ENCODE measurements around the gene SGK2. TPM values are rescaled to one million over a fixed set of nuclear protein-coding genes. Genes with fewer than 3 reads are reported as not detected.

The SGK2 gene
- total and polyA plus RNA-seq, 2 of the 13 experiments (the other 11 are each of a cell fraction or from before 2014, with no cell fraction given): 6.2 to 29.4 TPM

DNA sequence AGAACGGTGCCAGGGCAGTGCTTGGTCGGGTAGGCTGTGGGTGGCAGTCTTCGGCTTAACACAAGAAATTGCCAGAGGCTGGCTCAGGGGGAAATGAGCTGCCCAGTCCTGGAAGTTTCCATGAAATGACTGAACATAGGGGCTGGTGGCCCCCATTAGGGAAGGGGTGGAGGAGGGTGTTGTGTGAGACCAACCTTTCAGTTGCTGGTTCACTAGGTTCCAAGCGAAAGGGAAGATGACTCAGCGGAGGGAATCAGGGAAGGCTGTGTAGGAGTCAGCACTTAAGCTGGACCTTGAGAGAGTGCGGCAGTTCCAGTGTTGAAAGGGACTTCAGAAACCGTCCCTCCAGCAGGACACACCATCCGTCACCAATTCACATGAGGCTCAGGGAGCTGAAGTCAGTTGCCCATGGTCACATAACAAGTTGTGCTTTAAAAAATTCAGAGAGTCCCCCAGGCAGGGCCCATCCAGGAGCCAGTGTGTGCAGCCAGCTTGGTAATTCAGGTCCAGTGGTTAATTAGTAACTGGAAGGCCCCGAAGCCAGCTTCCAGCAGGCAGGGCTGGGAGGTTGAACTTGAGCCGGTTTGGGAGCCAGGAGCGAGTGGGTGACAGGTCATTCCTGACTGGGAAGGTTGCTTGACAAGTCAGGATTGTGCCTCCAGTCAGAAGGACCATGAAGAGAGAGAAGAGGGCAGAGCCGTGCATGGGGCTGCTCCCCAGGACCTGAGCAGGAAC, at the start of gene SGK2 (continued):
- TF ChIP-seq MBNL3 (CRISPR knock-in tag; conservative IDR thresholded peaks at IDR 0.05) (no peak), THAP11 (CRISPR knock-in tag; IDR thresholded peaks at IDR 0.05) (peak; percentile 76), SP4 (CRISPR knock-in tag; IDR thresholded peaks at IDR 0.05) (peak; percentile 83), ZNF256 (CRISPR knock-in tag; conservative IDR thresholded peaks at IDR 0.05) (no peak; the same call in 1 of the 2 replicates), IKZF1 (IDR thresholded peaks at IDR 0.05) (no peak), HCFC1 (IDR thresholded peaks at IDR 0.05; ENCODE audit: low read depth, low read length) (no peak), ZNF772 (CRISPR knock-in tag; IDR thresholded peaks at IDR 0.05) (peak; percentile 96), ZNF431 (CRISPR knock-in tag; IDR thresholded peaks at IDR 0.05; ENCODE audit: borderline replicate concordance, low read depth) (peak; percentile 95), SALL2 (CRISPR knock-in tag; IDR thresholded peaks at IDR 0.05) (no peak; the same call in 1 of the 2 replicates), CBX5 (CRISPR knock-in tag; IDR thresholded peaks at IDR 0.05; ENCODE audit: borderline replicate concordance) (peak; percentile 17; the same call in 1 of the 2 replicates), ZNF773 (CRISPR knock-in tag; IDR thresholded peaks at IDR 0.05; ENCODE audit: borderline replicate concordance) (no peak), PRMT3 (CRISPR knock-in tag; IDR thresholded peaks at IDR 0.05; ENCODE audit: borderline replicate concordance, low read depth) (no peak), RNF2 (conservative IDR thresholded peaks at IDR 0.05; ENCODE audit: low read depth) (peak; percentile 16; the same call in 1 of the 2 replicates), ELF3 (CRISPR knock-in tag; IDR thresholded peaks at IDR 0.05) (peak; percentile 77; the same call in 1 of the 2 replicates)
- TF ChIP-seq, protein P1, sequence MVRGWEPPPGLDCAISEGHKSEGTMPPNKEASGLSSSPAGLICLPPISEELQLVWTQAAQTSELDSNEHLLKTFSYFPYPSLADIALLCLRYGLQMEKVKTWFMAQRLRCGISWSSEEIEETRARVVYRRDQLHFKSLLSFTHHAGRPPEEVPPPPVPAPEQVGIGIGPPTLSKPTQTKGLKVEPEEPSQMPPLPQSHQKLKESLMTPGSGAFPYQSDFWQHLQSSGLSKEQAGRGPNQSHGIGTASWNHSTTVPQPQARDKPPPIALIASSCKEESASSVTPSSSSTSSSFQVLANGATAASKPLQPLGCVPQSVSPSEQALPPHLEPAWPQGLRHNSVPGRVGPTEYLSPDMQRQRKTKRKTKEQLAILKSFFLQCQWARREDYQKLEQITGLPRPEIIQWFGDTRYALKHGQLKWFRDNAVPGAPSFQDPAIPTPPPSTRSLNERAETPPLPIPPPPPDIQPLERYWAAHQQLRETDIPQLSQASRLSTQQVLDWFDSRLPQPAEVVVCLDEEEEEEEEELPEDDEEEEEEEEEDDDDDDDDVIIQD (CRISPR knock-in tag; IDR thresholded peaks at IDR 0.05; ENCODE audit: low read depth): peak; percentile 69; the same call in 1 of the 2 replicates
- TF ChIP-seq, protein P2, sequence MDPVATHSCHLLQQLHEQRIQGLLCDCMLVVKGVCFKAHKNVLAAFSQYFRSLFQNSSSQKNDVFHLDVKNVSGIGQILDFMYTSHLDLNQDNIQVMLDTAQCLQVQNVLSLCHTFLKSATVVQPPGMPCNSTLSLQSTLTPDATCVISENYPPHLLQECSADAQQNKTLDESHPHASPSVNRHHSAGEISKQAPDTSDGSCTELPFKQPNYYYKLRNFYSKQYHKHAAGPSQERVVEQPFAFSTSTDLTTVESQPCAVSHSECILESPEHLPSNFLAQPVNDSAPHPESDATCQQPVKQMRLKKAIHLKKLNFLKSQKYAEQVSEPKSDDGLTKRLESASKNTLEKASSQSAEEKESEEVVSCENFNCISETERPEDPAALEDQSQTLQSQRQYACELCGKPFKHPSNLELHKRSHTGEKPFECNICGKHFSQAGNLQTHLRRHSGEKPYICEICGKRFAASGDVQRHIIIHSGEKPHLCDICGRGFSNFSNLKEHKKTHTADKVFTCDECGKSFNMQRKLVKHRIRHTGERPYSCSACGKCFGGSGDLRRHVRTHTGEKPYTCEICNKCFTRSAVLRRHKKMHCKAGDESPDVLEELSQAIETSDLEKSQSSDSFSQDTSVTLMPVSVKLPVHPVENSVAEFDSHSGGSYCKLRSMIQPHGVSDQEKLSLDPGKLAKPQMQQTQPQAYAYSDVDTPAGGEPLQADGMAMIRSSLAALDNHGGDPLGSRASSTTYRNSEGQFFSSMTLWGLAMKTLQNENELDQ (CRISPR knock-in tag; IDR thresholded peaks at IDR 0.05; ENCODE audit: borderline replicate concordance): peak; percentile 17; the same call in 1 of the 2 replicates
- TF ChIP-seq, protein P3, sequence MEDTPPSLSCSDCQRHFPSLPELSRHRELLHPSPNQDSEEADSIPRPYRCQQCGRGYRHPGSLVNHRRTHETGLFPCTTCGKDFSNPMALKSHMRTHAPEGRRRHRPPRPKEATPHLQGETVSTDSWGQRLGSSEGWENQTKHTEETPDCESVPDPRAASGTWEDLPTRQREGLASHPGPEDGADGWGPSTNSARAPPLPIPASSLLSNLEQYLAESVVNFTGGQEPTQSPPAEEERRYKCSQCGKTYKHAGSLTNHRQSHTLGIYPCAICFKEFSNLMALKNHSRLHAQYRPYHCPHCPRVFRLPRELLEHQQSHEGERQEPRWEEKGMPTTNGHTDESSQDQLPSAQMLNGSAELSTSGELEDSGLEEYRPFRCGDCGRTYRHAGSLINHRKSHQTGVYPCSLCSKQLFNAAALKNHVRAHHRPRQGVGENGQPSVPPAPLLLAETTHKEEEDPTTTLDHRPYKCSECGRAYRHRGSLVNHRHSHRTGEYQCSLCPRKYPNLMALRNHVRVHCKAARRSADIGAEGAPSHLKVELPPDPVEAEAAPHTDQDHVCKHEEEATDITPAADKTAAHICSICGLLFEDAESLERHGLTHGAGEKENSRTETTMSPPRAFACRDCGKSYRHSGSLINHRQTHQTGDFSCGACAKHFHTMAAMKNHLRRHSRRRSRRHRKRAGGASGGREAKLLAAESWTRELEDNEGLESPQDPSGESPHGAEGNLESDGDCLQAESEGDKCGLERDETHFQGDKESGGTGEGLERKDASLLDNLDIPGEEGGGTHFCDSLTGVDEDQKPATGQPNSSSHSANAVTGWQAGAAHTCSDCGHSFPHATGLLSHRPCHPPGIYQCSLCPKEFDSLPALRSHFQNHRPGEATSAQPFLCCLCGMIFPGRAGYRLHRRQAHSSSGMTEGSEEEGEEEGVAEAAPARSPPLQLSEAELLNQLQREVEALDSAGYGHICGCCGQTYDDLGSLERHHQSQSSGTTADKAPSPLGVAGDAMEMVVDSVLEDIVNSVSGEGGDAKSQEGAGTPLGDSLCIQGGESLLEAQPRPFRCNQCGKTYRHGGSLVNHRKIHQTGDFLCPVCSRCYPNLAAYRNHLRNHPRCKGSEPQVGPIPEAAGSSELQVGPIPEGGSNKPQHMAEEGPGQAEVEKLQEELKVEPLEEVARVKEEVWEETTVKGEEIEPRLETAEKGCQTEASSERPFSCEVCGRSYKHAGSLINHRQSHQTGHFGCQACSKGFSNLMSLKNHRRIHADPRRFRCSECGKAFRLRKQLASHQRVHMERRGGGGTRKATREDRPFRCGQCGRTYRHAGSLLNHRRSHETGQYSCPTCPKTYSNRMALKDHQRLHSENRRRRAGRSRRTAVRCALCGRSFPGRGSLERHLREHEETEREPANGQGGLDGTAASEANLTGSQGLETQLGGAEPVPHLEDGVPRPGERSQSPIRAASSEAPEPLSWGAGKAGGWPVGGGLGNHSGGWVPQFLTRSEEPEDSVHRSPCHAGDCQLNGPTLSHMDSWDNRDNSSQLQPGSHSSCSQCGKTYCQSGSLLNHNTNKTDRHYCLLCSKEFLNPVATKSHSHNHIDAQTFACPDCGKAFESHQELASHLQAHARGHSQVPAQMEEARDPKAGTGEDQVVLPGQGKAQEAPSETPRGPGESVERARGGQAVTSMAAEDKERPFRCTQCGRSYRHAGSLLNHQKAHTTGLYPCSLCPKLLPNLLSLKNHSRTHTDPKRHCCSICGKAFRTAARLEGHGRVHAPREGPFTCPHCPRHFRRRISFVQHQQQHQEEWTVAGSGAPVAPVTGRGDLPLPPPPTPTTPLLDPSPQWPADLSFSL (CRISPR knock-in tag; IDR thresholded peaks at IDR 0.05): no peak
- TF ChIP-seq, protein P4, sequence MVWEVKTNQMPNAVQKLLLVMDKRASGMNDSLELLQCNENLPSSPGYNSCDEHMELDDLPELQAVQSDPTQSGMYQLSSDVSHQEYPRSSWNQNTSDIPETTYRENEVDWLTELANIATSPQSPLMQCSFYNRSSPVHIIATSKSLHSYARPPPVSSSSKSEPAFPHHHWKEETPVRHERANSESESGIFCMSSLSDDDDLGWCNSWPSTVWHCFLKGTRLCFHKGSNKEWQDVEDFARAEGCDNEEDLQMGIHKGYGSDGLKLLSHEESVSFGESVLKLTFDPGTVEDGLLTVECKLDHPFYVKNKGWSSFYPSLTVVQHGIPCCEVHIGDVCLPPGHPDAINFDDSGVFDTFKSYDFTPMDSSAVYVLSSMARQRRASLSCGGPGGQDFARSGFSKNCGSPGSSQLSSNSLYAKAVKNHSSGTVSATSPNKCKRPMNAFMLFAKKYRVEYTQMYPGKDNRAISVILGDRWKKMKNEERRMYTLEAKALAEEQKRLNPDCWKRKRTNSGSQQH (CRISPR knock-in tag; IDR thresholded peaks at IDR 0.05; ENCODE audit: low read depth): peak; percentile 63; the same call in 1 of the 2 replicates

Measured in HepG2 (cell line).